Uterus (tissue), 4 donors: ENCODE data around the gene SPEF2. TPM values are rescaled to one million over a fixed set of nuclear protein-coding genes. Genes with fewer than 3 reads are reported as not detected.

ENCODE experiments used
- DNase-seq, 2 donors: peaks; one replicate each; pipeline ENCODE4 v3.0.0-alpha.2; 2019 to 2020
- H3K27ac ChIP-seq, 2 donors: fragments of 200-600 bp; sonication (generic); 1 replicate in 1 of 2; 2 replicates in 1 of 2; pipeline ENCODE4 v1.5.1; 2016 to 2018
- H3K27me3 ChIP-seq, 2 donors: fragments of 200-600 bp; sonication (generic); one replicate each; pipeline ENCODE4 v1.5.1; 2018 to 2019; ENCODE audit warnings: control low read depth in 1 of 2
- H3K36me3 ChIP-seq, 2 donors: fragments of 200-600 bp; sonication (generic); one replicate each; pipeline ENCODE4 v1.5.1; 2019; ENCODE audit warnings: control low read depth in 1 of 2
- H3K4me1 ChIP-seq, 2 donors: fragments of 200-600 bp; sonication (generic); one replicate each; pipeline ENCODE4 v1.5.1; 2018 to 2019; ENCODE audit warnings: control low read depth in 1 of 2
- H3K4me3 ChIP-seq, 2 donors: fragments of 200-600 bp; sonication (generic); 1 replicate in 1 of 2; 2 replicates in 1 of 2; pipeline ENCODE4 v1.5.1; 2018 to 2019; ENCODE audit warnings: mild to moderate bottlenecking in 1 of 2
- H3K9me3 ChIP-seq, 2 donors: fragments of 200-600 bp; sonication (generic); one replicate each; pipeline ENCODE4 v1.5.1; 2019; ENCODE audit warnings: control low read depth in 1 of 2
- CTCF ChIP-seq, 4 experiments: fragments of 200-600 bp in 2 of 4; fragments of 450-650 bp in 2 of 4; sonication (generic) in 2 of 4; IDR thresholded peaks; one replicate each; pipeline ENCODE4 v1.5.1; 2016 to 2019; ENCODE audit warnings: antibody characterized with exemption in 4 of 4, mild to moderate bottlenecking in 2 of 4, moderate library complexity in 1 of 4
- POLR2A ChIP-seq, 2 donors: fragments of 450-650 bp; IDR thresholded peaks; one replicate each; pipeline ENCODE4 v1.6.1; 2016; ENCODE audit warnings: antibody characterized with exemption in 2 of 2, mild to moderate bottlenecking in 1 of 2, moderate library complexity in 1 of 2
- intact Hi-C: fragments of 100-400 bp; cut with DNase I; formaldehyde crosslinking; loops from one replicate; pipeline ENCODE4 v1.15.1; 2023; ENCODE audit warnings: low total_unique reads
- total RNA-seq, 4 donors: library from RNA; depleted of rRNA in 3 of 4; stranded (reverse); fragments of >200 nt in 3 of 4; gene quantifications; one replicate each; pipeline versions ENCODE4 v1.1.0 to v1.2.4, GENCODE V29; 2014 to 2023
- donor health status: DM: yes; HTN: yes; CAD: no.

Gene SPEF2
- total RNA-seq, 4 donors from 2014 or later = 3.3 to 71.0 (median 20.9) TPM

GRCh38 chr5:35847491-35847890 is 229.8 kb downstream of the SPEF2 start:
- intact Hi-C loops = no loop called here
- Histone ChIP-seq H3K9me3 (no peaks in the 10 kb centered on the region), H3K4me3 (no peak overlapping the region), H3K36me3 (no peaks in the 10 kb centered on the region), H3K27ac (no peak overlapping the region), H3K4me1 (no peaks in the 10 kb centered on the region), H3K27me3 (no peaks in the 10 kb centered on the region)
- DNase-seq = no peak
- TF ChIP-seq POLR2A (IDR thresholded peaks at IDR 0.05) (no peak), CTCF (IDR thresholded peaks at IDR 0.05) (no peak)

GRCh38 chr5:35847961-35848360 is 230.3 kb downstream of the SPEF2 start:
- Histone ChIP-seq H3K36me3 (no peaks in the 10 kb centered on the region), H3K27me3 (no peaks in the 10 kb centered on the region), H3K4me3 (no peak overlapping the region), H3K4me1 (no peaks in the 10 kb centered on the region), H3K9me3 (no peaks in the 10 kb centered on the region), H3K27ac (no peak overlapping the region)
- no peak for TF ChIP-seq CTCF (IDR thresholded peaks at IDR 0.05)
- DNase-seq = no peak
- intact Hi-C loops = no loop called here

GRCh38 chr5:35849860-35850259 is 232.2 kb downstream of the SPEF2 start:
- Histone ChIP-seq H3K36me3 (no peaks in the 10 kb centered on the region), H3K4me1 (no peaks in the 10 kb centered on the region), H3K27ac (no peak overlapping the region), H3K4me3 (no peak overlapping the region), H3K9me3 (no peaks in the 10 kb centered on the region), H3K27me3 (no peaks in the 10 kb centered on the region)
- intact Hi-C loops = no loop called here
- TF ChIP-seq POLR2A (IDR thresholded peaks at IDR 0.05) (no peak), CTCF (IDR thresholded peaks at IDR 0.05) (no peak)
- no peak for DNase-seq

- H3K9me3 ChIP-seq = no peaks in the 10 kb centered on the region
- peak overlapping the region in 1 of 2 donors; percentile 33 for H3K4me3 ChIP-seq
- no peak for DNase-seq
- no peaks in the 10 kb centered on the region for H3K4me1 ChIP-seq
- no peaks in the 10 kb centered on the region for H3K36me3 ChIP-seq
- intact Hi-C loops = no loop called here
- H3K27me3 ChIP-seq = no peaks in the 10 kb centered on the region
- no peak for TF ChIP-seq CTCF (IDR thresholded peaks at IDR 0.05)
- no peak for TF ChIP-seq POLR2A (IDR thresholded peaks at IDR 0.05)
- peak overlapping the region in 1 of 2 donors; percentile 6 for H3K27ac ChIP-seq
Measured at GRCh38 chr5:35850967-35851680, 233.5 kb downstream of the SPEF2 start.

- no peak overlapping the region for H3K27ac ChIP-seq
- H3K9me3 ChIP-seq = no peaks in the 10 kb centered on the region
- intact Hi-C loops = no loop called here
- H3K4me1 ChIP-seq = no peaks in the 10 kb centered on the region
- no peaks in the 10 kb centered on the region for H3K27me3 ChIP-seq
- H3K36me3 ChIP-seq = no peaks in the 10 kb centered on the region
- TF ChIP-seq POLR2A (IDR thresholded peaks at IDR 0.05) = no peak
- TF ChIP-seq CTCF (IDR thresholded peaks at IDR 0.05) = no peak
- H3K4me3 ChIP-seq = no peak overlapping the region
- no peak for DNase-seq
Measured at GRCh38 chr5:35852084-35852734, 234.5 kb downstream of the SPEF2 start.
